GM12875 (cell line): ENCODE data around the gene IQCN.
A peak's percentile ranks its signal among the peaks of the same experiment; 100 is the strongest.

Experiments
- H3K4me3 ChIP-seq: one replicate; pipeline ENCODE4 v1.5.1; 2011; ENCODE audit warnings: low read depth, low read length, control low read depth
- TF ChIP-seq, protein P1 (sequence below): IDR thresholded peaks from 2 replicates; pipeline ENCODE4 v1.5.1; 2011; ENCODE audit warnings: low read depth, mild to moderate bottlenecking, control low read depth, inconsistent platforms, low read length, moderate library complexity, borderline replicate concordance; ENCODE audit not compliant: insufficient read depth

Gene IQCN

DNA sequence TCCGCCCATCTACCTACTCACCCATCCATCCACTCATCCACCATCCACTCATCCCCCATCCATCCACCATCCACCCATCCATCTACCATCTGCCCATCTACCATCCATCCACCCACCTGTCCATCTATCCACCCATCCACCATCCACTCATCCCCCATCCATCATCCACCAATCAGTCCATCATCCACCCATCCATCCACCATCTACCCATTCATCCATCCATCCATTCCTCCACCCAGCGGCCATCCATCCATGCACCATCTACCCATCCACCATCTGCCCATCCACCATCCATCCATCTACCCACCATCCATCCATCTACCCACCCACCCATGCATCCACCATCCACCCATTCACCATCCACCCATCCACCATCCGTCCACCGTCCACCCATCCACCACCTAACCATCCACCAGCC lies 20.8 kb upstream of the IQCN start:
- TF ChIP-seq, protein P1, sequence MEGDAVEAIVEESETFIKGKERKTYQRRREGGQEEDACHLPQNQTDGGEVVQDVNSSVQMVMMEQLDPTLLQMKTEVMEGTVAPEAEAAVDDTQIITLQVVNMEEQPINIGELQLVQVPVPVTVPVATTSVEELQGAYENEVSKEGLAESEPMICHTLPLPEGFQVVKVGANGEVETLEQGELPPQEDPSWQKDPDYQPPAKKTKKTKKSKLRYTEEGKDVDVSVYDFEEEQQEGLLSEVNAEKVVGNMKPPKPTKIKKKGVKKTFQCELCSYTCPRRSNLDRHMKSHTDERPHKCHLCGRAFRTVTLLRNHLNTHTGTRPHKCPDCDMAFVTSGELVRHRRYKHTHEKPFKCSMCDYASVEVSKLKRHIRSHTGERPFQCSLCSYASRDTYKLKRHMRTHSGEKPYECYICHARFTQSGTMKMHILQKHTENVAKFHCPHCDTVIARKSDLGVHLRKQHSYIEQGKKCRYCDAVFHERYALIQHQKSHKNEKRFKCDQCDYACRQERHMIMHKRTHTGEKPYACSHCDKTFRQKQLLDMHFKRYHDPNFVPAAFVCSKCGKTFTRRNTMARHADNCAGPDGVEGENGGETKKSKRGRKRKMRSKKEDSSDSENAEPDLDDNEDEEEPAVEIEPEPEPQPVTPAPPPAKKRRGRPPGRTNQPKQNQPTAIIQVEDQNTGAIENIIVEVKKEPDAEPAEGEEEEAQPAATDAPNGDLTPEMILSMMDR = no peak

DNA sequence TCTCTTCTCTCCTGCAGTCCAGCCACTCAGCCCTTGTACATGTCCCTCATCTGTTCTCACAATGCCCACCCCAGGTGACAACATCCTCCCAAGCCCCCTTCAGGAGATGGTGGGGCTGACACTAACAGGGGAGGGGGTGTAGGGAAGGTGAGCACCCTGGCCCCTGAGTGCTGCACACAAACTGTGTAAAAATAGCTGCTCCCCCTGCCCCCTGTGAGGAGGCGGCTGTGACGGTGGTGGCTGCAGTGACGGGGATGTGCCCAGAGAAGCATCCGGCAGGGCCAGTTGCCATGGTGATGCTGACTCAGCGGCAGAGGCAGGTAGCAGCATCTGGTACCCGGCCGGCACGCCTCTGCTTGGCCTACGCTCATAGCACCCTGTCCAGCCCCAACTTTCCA lies 20.2 kb upstream of the IQCN start:
- TF ChIP-seq, protein P1 = no peak
- H3K4me3 ChIP-seq = no peak overlapping the region

More for the DNA sequence above, 20.8 kb upstream of the IQCN start:
- H3K4me3 ChIP-seq = no peak overlapping the region

DNA sequence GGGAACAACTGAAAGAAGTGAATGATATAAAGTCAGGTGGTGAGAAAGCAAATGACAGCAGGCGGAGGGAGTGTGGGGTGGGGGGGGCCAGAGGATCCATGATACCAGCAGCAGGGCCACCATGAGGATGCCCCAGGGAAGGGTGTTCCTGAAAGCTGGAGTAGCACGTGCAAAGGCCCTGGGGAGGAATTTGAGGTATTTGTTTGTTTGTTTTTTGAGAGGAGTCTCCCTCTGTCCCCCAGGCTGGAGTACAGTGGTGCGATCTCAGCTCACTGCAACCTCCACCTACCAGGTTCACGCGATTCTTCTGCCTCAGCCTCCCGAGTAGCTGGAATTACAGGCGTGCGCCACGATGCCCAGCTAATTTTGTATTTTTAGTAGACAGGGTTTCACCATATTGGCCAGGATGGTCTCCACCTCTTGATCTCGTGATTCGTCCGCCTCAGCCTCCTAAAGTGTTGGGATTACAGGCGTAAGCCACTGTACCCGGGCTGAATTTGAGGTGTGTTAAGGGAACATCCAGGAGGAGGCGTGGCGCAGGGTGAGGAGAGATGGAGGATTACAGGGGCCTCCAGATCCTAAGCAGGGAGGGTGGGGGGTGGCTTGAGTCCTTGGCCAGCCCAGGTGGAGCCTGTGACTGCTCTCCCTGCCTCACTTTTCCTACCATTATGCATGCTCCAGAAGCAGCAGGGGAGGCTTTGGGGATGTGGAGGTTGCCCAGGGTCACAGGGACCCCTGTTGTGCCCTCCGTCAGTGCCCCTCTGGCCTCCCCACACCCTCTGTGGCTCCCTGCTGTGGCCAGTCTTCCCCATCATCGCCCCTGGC lies 19.6 kb upstream of the IQCN start:
- peak overlapping the region; percentile 78 for H3K4me3 ChIP-seq
- TF ChIP-seq, protein P1 = no peak

DNA sequence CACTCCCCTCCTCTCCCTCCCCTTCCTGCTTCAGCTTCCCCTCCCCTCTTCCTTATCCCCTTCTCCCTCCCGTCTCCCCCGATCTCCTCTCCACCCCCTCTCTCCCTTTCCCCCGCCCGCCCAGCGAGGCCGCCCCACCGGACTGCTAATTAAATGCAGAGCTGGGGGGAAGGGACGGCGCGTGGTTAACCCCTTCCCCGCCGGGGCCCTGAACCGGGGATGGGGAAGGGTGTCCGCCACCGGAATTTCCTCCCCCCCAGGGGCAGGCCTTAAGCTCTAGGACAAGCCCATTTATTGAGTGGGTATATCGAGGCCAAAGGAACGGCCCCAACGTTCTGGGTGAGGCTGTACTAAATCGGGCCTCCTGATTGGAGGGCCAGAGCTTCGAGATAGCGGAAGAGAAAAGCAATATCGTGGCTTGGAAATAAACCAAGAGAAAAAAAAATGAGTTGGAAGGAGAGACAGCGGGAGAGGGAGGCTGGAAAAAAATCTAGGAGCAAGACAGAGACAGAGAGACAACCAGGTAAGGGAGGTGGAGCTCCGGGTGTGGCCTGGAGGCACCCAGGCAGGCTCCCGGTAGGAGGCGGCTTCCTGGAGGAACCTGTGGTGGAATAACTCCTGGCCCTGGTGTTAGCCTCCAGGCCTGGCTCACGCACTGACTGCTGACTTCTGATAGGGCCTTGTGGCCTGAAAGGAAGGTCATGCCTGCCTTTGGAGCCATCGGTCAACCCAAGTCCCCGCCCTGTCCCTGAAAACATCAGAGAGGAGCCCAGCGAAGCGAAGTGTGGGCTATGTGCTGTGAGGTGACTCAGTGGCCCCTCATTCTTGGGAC lies 18.8 kb upstream of the IQCN start:
- TF ChIP-seq, protein P1 = no peak
- H3K4me3 ChIP-seq = peak overlapping the region; percentile 78

DNA sequence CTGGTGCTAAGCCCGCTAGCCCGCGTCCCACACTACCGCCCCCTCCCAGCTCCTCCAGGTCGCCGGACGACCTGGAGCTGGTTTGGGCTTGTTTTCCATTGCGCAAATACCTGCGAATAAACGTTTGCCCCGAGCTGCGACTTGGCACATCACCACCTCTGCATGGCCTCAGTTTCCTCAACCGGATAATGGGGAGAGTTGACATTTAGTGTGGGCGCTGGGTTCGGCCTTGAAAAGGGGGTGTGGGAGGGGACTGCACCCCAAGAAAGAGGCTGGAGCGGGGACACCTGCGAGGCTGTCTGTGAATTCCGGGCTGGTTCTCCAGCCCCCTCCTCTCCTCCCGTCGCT lies 18.2 kb upstream of the IQCN start:
- peak overlapping the region; percentile 78 for H3K4me3 ChIP-seq
- TF ChIP-seq, protein P1 = no peak

DNA sequence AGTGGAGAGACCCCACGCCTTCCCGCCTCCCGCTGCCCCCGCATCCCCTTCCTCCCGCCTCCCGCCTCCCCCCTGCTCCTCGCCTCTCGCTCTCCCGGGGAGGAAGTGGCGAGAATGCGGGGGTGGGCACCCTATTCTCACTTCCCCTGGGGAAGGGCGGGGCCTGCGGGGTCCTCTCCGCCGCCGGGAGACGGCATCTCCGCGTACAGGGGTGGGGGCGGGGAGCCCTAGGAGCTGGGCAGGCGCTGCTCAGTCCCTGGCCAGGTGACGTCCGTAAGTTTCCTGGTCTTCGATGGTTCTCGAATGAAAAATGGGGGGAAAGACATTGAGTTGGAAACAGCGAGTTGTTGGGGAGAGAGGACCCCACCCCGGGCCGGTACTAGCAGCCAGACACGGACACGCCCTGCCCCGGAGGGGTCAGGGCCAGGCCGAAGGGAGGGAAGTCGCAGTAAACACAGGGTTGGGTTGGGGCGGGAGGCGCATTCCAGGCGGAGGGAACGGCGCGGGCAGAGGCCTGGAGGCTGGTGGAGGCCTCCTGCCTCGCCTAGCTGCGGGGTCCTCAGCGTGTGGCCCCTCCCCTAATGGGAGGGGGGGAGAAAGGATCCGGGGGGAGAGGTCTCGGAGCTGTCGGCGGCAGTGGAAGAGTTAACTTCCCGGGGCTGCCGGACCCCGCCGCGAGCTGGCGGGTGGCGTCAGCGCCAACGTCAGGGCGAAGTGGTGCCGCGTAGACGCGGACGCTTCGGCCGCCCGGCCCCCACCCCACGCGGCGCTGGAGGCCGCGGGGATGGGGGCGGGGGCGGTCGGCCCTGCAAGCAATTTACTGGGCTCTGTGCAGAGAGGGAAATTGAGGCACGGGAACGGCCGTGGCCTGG lies 17.6 kb upstream of the IQCN start:
- TF ChIP-seq, protein P1 = no peak
- H3K4me3 ChIP-seq = peak overlapping the region; percentile 78
